Measurements from ENCODE around the gene SHROOM2.
"Not testable (repeated sequence)": the region's sequence is repeated elsewhere in the genome, so short reads cannot be mapped to it uniquely, and the experiment has no call there.

SHROOM2 gene

DNA sequence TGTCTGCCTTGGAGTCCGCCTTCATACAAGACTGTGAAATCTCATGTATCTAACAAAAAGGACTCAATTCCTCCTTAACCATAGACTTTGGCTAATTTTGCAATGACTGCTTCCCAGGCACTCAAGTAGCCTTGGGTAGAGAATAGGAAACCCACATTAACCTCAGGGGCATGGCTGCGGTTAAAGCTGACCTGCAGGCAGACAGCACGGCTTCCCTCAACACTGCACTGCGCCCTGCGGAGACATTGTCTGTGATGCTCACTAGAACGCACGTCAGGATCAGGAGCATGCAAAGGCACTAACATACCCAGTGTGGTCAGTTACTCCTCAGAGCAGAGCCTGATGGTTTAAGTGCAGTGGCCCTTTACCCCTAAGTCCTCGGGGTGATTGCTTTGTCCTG, 10.3 kb upstream of the SHROOM2 start:
- in situ Hi-C loops (cut with MboI; ENCODE audit: low sequenced_read_pairs), result no loop called here

DNA sequence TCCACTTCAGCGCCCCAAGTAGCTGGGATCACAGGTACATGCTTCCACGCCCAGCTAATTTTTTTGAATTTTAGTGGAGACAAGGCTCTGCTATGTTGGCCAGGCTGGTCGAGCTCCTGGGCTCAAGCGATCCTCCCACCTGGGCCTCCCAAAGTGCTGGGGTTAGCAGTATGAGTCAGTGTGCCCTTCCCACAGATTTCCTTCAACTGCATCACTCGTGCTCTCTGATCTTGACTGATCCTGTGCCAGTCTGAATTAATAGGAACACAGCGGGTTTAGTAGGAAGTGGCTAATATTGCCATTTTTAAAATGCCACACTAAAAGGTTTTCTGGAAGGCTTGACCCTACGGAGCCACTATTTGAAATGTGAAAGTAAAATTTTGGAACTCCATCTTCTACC, 4.3 kb upstream of the SHROOM2 start:
- in situ Hi-C loops (cut with MboI; ENCODE audit: low sequenced_read_pairs), result no loop called here

DNA sequence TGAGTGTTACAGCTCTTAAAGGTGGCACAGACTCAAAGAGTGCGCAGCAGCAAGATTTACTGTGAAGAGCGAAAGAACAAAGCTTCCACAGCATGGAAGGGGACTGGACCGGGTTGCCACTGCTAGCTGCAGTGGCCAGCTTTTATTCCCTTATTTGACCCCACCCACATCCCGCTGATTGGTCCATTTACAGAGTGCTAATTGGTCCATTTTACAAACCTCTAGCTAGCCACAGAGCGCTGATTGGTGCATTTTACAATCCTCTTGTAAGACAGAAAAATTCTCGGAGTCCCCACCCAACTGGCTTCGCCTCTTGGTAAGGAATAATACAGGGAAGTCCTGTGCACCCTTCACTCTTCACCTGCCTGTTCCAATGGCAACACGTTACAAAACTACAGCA, 1.9 kb upstream of the SHROOM2 start:
- in situ Hi-C loops (cut with MboI; ENCODE audit: low sequenced_read_pairs), result no loop called here

DNA sequence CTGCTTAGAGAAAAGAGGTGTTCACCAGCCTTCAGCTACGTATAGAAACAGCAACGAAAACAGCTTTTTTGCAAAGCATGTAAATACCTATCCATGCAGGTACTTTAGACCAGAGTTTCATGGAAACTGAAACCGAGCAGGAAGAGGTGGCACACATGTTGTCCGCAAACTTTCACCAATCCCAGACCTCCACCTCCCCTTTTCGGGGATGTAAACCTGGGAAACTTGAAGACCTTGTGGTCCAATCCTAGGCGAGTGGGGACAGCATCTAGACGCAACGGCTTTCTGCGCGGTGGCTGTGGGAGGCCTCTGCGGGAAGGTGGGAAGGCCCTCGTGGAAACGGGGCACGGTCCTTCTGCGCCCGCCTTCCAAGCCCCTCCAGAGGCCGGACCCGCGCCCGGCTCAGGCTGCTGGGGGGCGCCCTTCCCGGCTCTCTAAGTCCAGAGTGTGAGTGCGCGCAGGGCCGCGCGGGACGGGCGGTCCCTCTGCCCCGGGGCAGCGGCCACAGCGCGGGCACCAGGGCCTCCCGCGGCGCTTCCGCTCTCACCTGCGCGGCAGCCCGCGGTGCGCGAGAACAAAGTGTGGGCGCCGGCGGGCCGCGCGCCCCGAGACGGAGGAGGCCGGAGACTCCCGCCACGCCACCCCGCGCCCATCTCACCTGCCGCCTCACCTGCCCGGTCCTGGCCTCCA, 830 bp upstream of the SHROOM2 start:
- in situ Hi-C loops (cut with MboI; ENCODE audit: low sequenced_read_pairs), result no loop called here

DNA sequence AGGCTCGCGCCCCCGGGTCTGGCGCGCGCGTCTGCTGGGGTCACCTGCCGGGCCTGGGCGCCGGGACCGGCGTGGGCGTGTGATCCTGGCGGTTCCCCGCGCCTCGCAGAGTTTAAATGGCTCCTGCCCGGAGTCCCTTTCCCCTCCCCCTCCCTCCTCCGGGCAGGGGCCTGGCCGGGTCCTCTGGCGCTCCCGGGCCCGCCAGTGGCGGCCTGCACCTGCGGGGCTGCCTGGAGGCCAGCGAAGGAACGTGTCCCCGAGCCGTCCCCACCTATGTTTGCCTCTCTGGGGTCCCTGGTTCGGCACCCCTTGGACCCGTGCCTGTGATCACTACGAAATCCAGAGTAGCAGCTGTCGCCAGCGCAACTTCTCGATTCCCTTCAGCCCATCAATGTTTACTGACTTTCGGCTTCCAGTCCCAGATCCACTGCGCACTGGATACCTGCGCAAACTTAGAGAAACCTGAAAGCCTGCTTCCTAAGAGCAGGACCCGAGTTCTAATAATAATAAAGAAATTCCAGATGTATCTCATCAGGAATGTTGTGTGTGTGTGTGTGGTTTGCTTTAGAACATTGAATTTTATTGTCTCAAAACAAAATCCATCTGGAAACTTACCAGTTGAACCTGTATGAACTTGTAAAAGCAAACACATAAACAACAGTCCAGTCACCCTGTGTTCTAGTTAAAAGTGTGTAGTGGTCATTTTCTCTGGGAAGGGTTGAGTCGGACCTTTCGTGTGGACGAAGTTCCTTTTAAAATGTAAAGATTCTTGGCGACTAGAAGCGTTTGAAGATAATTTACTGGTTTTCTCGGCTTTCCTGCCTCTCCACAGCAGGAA, 788 bp downstream of the SHROOM2 start:
- in situ Hi-C loops (cut with MboI; ENCODE audit: low sequenced_read_pairs), result no loop called here

DNA sequence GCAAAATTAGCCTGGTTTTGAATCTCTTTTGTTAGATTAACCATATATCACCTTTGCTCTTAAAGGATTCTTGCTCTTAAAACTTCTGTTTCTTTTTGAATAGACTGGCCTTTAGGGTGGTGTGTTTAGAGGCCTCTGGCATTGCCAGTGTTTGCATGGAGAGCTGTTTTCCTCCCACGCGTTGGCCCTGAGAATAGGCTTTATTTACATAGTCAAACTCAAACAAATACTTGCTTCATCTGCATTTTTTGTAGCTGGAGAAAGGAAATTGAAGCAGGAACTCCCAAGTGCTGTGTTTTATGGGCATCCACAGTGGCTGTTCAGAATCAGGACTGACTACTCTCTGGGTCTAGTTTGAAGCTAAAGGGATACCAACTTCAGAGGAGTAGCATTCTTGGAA, 2.7 kb downstream of the SHROOM2 start:
- in situ Hi-C loops (cut with MboI; ENCODE audit: low sequenced_read_pairs), result no loop called here

DNA sequence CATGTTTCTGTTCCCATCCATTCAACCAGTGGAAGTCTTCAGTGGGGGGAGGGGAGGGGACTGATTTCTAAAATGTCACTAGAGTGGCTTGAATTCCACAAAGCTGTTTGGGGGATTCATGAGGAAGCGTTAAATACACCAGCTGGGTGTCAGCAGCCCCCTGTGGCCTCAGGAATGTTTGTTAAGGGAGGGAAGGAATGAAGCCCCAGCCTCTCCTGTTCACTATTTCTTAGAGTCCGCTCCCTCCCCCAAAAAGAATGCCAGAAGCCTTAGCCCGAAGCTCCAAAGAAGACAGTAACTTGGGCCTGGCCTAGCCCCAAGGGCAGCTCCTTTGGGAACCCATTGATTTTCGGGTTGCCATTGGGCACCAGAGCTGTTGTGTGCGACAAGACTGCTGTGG, 3.3 kb downstream of the SHROOM2 start:
- in situ Hi-C loops (cut with MboI; ENCODE audit: low sequenced_read_pairs), result no loop called here

DNA sequence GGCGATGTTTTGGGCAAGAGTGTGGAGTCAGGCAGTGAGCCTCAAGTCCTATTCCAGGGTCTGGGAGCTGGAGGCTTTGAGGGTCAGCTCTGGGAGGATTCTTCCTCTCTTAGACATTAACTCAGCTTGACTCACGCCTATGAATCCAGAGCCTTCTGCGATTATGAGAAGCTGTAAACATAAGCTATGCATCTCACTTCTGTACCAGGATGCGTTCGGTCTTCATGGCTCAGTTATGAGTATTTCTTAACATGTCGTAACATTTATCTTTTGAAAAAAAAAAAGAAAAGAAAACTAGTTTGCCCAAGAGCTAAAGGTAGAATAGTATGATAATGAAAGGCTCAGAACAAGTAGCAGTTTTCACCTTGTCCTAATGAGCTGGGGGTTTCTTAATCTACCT, 4.6 kb downstream of the SHROOM2 start:
- in situ Hi-C loops (cut with MboI; ENCODE audit: low sequenced_read_pairs), result no loop called here

DNA sequence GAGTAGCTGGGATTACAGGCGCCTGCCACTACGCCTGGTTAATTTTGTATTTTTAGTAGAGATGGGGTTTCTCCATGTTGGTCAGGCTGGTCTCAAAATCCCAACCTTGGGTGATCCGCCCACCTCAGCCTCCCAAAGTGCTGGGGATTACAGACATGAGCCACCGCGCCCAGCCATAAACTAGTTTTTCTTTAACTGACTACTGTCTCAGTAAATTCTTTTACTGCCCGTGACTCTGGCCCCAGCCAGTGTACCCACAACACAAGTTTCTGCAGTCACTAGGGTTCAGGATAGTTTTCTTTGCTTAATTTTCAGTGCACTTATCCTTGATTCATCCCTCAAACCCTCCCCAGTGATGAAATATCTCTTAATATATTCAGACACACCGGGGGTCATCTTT, 8.3 kb downstream of the SHROOM2 start:
- in situ Hi-C loops (cut with MboI; ENCODE audit: low sequenced_read_pairs), result no loop called here

DNA sequence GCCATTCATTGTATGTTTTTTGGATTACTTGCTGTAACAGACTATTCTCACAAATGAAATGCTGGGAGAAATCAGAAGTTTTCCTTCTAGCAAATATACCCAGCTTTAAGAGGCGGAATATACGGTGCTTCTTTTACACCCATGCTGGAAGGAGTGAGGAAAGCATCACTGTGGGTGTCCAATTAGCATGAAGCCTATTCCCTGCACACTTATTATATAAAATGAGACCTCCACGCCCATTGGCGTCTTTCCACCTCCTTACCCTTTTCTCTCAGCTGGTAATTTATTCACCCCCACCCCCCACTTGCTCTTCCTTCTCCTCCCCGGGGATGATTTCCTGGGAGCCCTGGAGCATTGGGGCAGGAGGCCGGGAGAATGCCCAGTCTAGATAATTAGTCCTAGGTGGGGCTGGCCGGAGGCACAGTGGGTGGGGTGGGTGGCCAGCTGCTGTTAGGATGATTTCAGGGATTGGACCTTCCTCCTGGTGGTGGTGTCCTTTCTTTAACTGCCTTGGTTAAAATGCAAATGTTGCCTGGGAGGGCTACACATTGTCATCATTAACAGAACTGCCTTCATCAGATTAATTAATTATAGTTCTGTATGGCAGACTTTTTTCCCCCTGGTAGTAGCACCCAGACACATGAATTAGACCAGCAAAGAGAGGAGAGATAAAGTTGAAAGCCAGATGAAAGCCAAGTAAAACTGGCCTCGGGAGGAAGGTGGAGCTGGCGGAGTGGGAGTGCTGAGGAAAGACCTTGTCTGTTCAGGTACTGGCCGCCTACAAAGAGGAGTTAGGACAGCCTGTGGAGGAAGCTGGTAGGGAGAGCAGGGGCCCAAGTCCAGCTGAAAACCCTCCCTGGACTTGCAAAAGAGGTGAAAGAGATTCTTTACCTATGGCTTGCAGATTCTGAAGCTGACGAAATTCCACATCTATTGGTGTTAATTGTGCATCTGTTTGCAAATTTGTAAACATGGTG, 11.4 kb downstream of the SHROOM2 start:
- in situ Hi-C loops (cut with MboI; ENCODE audit: low sequenced_read_pairs), result no loop called here

DNA sequence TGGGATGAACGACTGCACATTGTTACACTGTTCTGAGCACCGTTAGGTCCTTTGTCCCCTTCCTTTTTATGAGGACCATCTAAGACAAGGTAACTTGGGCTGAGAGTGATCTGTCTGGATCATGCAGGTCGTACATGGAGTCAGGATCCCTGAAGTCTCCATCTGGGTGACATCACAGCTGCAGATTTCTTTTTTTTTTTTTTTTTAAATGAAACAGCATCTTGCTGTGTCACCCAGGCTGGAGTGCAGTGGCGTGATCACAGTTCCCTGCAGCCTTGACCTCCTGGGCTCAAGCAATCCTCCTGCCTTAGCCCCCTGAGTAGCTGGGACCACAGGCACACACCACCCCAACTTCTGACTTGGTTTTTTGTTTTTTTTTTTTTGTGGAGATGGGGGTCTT, 16.5 kb downstream of the SHROOM2 start:
- in situ Hi-C loops (cut with MboI; ENCODE audit: low sequenced_read_pairs), result no loop called here

DNA sequence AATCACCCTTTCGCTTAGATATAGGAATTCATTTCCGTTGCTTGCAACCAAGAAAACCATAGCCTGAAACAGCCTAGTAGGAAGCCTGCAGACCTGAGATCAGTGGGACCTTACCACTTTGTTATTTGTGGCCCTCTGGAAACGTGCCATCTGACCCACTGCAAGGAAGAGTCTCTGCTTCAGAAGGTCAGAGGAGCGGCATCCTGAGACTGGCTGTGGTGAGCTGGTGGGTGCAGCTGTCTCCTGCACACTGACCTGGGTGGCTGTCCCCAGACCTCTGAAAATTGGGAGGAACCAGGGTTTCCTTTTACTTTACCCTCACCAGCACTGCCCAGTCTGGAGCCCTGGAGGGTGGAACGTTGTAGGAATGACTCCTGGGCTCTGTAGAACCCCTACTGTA, 18.2 kb downstream of the SHROOM2 start:
- in situ Hi-C loops (cut with MboI; ENCODE audit: low sequenced_read_pairs), result no loop called here

DNA sequence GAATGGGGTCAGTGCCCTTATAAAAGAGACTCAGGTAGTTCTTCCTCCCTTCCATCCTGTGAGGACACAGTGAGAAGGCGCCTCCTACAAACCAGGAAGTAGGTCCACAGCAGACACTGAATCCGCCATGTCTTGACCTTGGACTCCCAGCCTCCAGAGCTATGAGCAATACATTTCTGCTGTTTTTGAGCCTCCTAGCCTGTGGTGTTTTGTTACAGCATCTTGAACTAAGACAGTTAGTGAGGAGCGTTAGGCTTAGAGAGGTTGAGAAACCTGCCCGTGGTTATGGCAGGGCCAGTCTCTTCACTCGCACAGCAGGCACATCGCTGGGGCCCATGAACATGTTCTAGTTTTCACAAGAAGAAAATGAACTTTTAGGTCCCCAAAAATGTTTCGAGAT, 19.7 kb downstream of the SHROOM2 start:
- in situ Hi-C loops (cut with MboI; ENCODE audit: low sequenced_read_pairs), result no loop called here

DNA sequence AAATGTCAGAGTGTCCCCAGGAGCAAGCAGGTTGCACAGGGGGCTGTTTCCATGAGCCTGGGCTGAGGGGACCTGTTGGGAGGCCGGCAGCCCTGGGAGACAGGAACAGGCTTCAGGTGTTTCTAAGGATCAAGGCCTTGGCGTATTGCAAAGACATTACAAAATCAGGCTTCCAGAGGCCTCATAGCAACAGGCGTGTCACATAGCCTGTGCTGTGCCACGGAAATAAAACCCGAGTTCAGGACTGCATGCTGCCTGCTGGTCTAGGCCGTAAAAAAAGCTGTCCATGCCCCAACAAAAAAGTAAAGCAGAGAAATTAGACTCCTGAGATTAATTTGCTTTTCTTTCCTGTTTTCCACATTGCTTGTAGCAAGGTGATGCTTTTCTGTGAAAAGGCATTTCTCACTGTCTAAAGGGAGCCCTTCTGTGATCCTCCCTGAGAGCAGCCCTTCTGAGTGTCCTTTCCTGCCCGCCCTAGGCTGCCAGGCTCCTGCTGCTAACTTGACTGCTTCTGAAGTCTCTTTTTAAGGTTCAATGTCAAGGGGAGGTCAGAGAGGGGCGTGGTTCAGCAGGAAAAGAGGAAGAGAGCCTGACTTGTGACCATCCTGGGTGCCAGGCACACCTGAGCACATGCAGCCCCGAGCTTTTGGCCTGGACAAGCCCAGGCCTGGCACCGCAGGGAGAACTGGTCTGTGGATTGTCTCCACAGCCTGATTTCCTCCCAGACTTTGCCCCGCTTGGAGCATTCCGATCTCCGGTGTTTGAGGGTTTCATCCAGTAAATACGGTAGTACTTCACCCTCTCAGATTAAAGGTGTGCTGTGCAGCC, 21.3 kb downstream of the SHROOM2 start:
- in situ Hi-C loops (cut with MboI; ENCODE audit: low sequenced_read_pairs), result no loop called here

DNA sequence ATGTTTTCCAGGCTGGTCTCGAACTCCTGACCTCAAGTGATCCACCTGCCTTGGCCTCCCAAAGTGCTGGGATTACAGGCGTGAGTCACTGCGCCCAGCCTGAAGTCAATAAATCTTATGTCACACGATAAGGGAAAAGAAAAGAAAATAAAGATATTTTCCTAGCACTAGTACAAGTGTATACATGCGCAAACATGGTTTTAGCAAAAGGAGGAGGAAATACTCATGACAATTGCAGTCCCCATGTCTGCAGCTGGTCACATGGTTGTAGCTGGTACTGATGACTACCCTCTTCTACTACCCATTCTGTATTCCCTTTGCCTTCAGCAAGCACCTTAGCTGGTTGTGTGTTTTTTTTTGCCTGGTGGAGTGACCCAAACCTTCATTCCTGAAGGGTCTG, 23.6 kb downstream of the SHROOM2 start:
- in situ Hi-C loops (cut with MboI; ENCODE audit: low sequenced_read_pairs), result not testable (repeated sequence)

DNA sequence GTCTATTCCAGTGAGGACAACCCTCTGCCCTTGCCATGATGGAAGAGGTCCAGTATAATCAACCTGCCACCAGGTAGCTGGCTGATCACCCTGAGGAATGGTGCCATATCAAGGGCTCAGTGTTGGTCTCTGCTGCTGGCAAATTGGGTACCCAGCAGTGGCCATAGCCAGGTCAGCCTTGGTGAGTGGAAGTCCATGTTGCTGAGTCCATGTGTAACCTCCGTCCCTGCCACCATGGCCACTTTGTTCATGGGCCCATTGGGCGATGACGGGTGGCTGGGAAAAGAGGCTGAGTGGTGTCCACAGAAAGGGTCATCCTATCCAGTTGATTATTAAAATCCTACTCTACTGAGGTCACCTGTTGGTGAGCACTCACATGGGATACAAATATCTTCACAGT, 24.9 kb downstream of the SHROOM2 start:
- in situ Hi-C loops (cut with MboI; ENCODE audit: low sequenced_read_pairs), result not testable (repeated sequence)

DNA sequence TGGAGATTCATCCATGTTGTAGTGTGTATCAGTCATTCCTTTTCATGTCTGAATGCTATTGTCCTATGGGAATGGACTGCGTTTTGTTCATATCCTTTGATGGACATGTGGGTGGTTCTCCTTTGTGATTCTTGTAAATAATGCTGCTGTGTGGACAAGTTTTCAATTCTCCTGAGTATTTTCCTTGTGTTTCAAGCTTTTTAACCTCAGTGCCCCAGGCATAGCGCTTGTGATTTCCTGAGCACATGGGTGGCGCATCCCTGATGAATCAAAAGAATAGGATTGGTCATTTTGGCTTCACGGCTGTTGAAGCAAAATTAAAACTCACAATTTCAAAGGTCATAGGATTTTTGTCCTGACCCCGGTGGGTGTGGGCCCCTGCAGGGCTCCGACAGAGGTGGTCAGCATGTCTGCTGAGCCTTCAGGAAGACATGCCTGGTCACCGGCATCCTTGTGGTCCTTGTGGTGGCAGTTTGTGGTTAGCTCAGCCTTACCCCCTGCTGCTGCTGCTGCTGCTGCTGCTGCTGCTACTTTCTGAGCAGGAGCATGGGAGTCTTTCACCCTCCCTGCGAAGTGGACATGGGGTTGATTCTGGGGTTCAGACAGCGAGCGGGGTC, 30.0 kb downstream of the SHROOM2 start:
- in situ Hi-C loops (cut with MboI; ENCODE audit: low sequenced_read_pairs), result no loop called here

DNA sequence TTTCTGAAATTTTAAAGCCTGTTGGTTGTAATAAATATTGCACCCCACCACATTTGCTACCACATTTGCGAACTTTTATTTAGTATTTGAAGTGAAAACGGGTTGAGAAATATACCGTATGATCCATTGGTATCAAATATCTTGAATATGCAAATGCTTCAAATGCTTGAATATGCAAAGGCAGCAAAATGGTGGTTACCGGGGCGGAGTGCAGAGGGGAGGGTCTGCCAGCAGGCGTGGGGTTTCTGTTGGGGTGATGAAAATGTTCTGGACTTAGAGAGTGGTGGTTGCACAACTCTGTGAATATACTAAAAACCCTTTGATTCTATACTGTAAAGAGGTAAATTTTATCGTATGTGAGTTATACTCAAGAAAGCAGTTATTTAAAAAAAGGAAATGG, 35.3 kb downstream of the SHROOM2 start:
- in situ Hi-C loops (cut with MboI; ENCODE audit: low sequenced_read_pairs), result no loop called here

DNA sequence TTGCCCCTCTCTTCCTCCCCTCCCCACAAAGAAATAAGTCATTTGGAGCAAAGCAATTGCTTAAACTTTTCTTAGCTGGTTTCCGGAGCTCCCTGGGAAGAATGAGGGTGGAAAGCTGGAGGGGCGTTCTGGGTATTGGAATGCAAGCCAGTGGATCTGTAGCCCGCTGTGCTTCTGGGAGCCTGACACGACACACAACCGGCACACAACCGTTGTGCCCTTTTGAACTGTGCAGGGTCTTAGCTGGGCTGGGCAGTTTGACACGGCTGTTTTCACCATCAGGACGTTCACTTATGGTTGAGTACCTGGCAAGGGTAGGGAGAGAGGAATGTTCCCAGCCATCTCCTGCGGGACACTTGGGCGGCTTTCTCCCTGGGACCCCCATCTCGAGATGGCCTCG, 38.3 kb downstream of the SHROOM2 start:
- in situ Hi-C loops (cut with MboI; ENCODE audit: low sequenced_read_pairs), result no loop called here

DNA sequence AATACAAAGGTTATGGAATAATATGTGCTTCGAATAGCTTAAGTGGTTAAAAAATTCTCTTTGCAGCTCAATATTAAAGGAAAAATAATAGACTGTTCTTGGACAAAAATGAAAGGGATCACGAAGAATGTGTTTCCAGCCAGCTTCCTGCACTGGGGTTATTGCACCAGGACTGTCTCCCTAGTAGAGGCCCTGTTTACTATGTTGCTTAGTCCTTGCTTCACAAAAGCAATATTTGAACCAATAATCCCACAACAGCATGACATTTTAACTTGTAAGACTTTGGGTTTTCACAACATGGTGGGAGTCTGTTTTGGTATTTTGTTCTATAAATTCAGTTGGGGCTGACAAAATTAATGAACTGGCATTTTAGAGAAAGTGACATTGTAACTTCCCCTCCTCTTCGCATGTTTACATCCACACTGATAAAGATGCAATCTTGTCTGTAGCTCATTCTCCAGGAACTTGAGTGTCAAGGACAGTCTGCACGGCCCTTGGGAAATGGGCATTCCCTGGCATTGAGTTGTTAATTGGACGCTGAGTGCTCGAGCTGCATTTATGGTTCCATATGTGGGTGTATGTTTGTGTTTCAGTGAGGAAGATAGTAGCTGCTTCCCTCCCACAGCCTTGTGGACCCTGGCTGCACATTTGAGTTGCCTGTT, 39.0 kb downstream of the SHROOM2 start:
- in situ Hi-C loops (cut with MboI; ENCODE audit: low sequenced_read_pairs), result no loop called here

Measured in hTERT RPE-1 (cell line).